Nephron (organoid): Measurements from ENCODE around the gene SERP1.

Experiments used
- H3K27ac Mint-ChIP-seq, 3 experiments: 2 replicates each; pipeline ENCODE4 v1.8.0; 2020; ENCODE audit warnings: mixed read lengths in 3 of 3, mild to moderate bottlenecking in 2 of 3, moderate library complexity in 1 of 3
- H3K27me3 Mint-ChIP-seq: 2 replicates; pipeline ENCODE4 v1.8.0; 2021; ENCODE audit warnings: low read depth, mild to moderate bottlenecking, moderate library complexity, mixed read lengths
- H3K36me3 Mint-ChIP-seq: 2 replicates; pipeline ENCODE4 v1.8.0; 2020; ENCODE audit warnings: low read depth, mixed read lengths
- H3K4me1 Mint-ChIP-seq: 2 replicates; pipeline ENCODE4 v1.8.0; 2020; ENCODE audit warnings: mixed read lengths
- H3K4me3 Mint-ChIP-seq, 3 experiments: 2 replicates each; pipeline ENCODE4 v1.8.0; 2020; ENCODE audit warnings: mild to moderate bottlenecking in 3 of 3, mixed read lengths in 3 of 3, moderate library complexity in 2 of 3
- H3K9me3 Mint-ChIP-seq: 2 replicates; pipeline ENCODE4 v1.8.0; 2020; ENCODE audit warnings: mixed read lengths
- CTCF ChIP-seq, 3 experiments: fragments of 200-600 bp; sonication (generic); IDR thresholded peaks; one replicate each; pipeline ENCODE4 v1.5.0; 2021; ENCODE audit warnings: antibody characterized with exemption in 3 of 3; ENCODE audit not compliant: unreplicated experiment in 3 of 3

SERP1 gene

GRCh38 chr3:150546226-150547044 lies at the start of gene SERP1, which contains the start of gene EIF2A:
TSS of gene SERP1 (minus strand) at chr3:150546496. CDS start at chr3:150546135, 361 bp downstream.
TSS of gene EIF2A (plus strand) at chr3:150546787. CDS start at chr3:150546803, 16 bp downstream.
- Mint-ChIP-seq H3K27me3 (no peaks in the 10 kb centered on the region), H3K9me3 (no peaks in the 10 kb centered on the region), H3K4me1 (peaks cover 41% of the 10 kb centered on the region), H3K36me3 (peaks cover 6% of the 10 kb centered on the region), H3K4me3 (peak within 1 kb of the TSS; percentile 87 to 100 (median 88)), H3K27ac (peak within 1 kb of the TSS; percentile 94 to 95 (median 95))
- TF ChIP-seq CTCF (IDR thresholded peaks at IDR 0.05; ENCODE audit: unreplicated experiment in 3 of 3) = no peak

- Mint-ChIP-seq H3K4me1 (no peaks in the 10 kb centered on the region), H3K4me3 (no peak overlapping the region), H3K9me3 (no peaks in the 10 kb centered on the region), H3K36me3 (peaks cover 4% of the 10 kb centered on the region), H3K27ac (no peak overlapping the region), H3K27me3 (no peaks in the 10 kb centered on the region)
- no peak for TF ChIP-seq CTCF (IDR thresholded peaks at IDR 0.05; ENCODE audit: unreplicated experiment in 3 of 3)
These were observed 47.9 kb upstream of the SERP1 start for GRCh38 chr3:150594150-150594549.

DNA sequence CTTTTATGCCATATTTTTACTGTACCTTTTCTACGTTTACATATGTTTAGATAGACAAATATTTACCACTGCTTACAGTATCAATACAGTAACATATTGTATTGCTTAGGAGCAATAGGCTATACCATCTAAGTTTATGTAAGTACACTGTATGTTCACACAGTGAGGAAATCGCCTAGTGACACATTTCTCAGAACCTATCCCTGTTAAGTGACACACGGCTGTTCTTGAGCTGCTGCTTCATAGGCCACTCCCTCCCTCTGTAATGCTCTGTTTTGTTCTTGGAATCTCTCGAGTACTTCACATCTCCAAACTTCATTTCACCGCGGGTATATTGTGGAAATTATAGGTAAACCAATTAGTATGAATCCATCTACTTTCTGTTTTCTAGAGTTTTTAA lies 43.5 kb upstream of the SERP1 start:
- Mint-ChIP-seq H3K27me3 (no peaks in the 10 kb centered on the region), H3K4me3 (no peak overlapping the region), H3K4me1 (no peaks in the 10 kb centered on the region), H3K9me3 (no peaks in the 10 kb centered on the region), H3K27ac (no peak overlapping the region), H3K36me3 (peaks cover 14% of the 10 kb centered on the region)
- TF ChIP-seq CTCF (IDR thresholded peaks at IDR 0.05; ENCODE audit: unreplicated experiment in 3 of 3) = no peak

DNA sequence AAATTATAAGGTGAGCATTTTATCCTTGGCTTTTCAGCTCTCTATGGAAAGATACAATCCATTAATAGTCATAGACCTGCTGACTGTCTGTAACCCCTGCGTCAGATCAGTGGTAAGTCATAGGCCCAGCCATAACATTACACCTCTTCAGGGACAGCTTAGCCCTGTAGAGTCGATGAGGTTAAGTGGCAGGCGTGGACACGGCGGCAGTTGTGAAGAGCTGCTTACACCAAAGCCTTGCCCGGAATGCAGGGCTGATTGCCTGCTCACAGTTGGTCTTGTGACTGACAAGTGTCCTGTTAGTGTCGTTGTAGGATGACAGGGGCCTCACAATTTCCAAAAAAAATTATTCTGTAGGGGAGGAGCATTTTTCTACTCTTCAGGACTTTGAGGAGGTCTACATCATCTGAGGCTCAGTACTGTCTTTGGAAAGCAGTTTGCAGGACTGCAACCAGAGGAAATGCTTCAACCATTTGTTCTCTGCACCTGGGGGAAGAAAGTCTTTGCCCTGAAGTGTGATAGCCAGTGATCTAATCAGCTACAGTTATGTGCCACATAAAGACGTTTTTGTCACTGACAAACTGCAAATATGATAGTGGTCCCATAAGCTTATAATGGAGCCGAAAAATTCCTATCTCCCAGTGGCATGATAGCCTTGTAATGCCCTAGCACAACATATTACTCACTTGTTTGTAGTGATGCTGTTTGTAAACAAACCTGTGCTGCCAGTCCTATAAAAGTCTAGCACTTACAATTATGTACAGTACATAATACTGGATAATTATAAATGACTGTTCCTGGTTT lies 41.9 kb upstream of the SERP1 start:
- peaks cover 17% of the 10 kb centered on the region for H3K36me3 Mint-ChIP-seq
- H3K9me3 Mint-ChIP-seq = no peaks in the 10 kb centered on the region
- TF ChIP-seq CTCF (IDR thresholded peaks at IDR 0.05; ENCODE audit: unreplicated experiment in 3 of 3) = no peak

DNA sequence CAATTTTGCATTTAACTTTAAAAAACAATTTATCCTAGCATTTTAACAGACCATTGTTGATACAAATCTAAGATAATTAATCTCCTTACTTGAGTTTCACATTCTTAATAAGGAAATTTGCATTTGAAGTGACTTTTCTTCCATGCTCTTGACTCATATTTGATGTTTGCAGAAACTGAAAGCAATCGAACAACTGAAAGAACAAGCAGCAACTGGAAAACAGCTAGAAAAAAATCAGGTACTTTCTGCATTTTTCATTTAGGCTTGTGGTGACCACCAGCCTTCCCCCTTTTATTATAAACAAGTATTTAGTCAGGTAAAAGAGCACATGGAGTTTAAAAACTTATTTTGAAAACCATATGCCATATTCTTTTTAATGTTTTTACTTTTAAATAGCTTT lies 36.7 kb upstream of the SERP1 start:
- no peak overlapping the region for H3K4me3 Mint-ChIP-seq
- no peak overlapping the region for H3K27ac Mint-ChIP-seq
- no peaks in the 10 kb centered on the region for H3K27me3 Mint-ChIP-seq
- H3K36me3 Mint-ChIP-seq = peaks cover 25% of the 10 kb centered on the region
- no peak for TF ChIP-seq CTCF (IDR thresholded peaks at IDR 0.05; ENCODE audit: unreplicated experiment in 3 of 3)
- no peaks in the 10 kb centered on the region for H3K9me3 Mint-ChIP-seq
- no peaks in the 10 kb centered on the region for H3K4me1 Mint-ChIP-seq

More for the DNA sequence above, 41.9 kb upstream of the SERP1 start:
- Mint-ChIP-seq H3K4me3 (no peak overlapping the region), H3K4me1 (no peaks in the 10 kb centered on the region), H3K27ac (no peak overlapping the region), H3K27me3 (no peaks in the 10 kb centered on the region)
